AG04450 (cell line): ENCODE data around the gene MEIS3. TPM values are rescaled to one million over a fixed set of nuclear protein-coding genes. Genes with fewer than 3 reads are reported as not detected.

ENCODE experiments used
- CTCF ChIA-PET: fragments of 300-600, 350-600 bp; formaldehyde crosslinking; extraction: SDS; loops from one replicate; lab custom pipeline; 2022; ENCODE audit warnings: antibody characterized with exemption, inconsistent platforms; lab: Charles Lee
- POLR2A ChIA-PET: fragments of 350-600 bp; formaldehyde crosslinking; extraction: SDS; loops from one replicate; lab custom pipeline; 2021; ENCODE audit warnings: antibody characterized with exemption, inconsistent platforms; lab: Yijun Ruan, JAX
- DNase-seq: peaks from one replicate; pipeline ENCODE4 v3.0.0-alpha.2; 2011; ENCODE audit warnings: low read depth, low spot score
- H3K27ac ChIP-seq: one replicate; pipeline ENCODE4 v1.5.1; 2012; ENCODE audit warnings: low read depth, low read length, control low read depth
- H3K27me3 ChIP-seq: one replicate; pipeline ENCODE4 v1.6.0; 2012; ENCODE audit warnings: low read length; ENCODE audit not compliant: control insufficient read depth, insufficient read depth
- H3K4me3 ChIP-seq: 2 replicates; pipeline ENCODE4 v1.5.1; 2011; ENCODE audit warnings: mild to moderate bottlenecking, low read depth, low read length, control low read depth
- H3K9me3 ChIP-seq: 2 replicates; pipeline ENCODE4 v1.5.1; 2012; ENCODE audit warnings: low read length; ENCODE audit not compliant: control insufficient read depth, insufficient read depth
- polyA plus RNA-seq: library from polyadenylated mRNA; depleted of rRNA; stranded (reverse); fragments of >200 nt; gene quantifications from 2 replicates; pipeline ENCODE4 v1.2.3, GENCODE V29; 2011
- TF ChIP-seq, protein P1 (sequence below): IDR thresholded peaks from 2 replicates; pipeline ENCODE4 v1.5.1; 2011; ENCODE audit warnings: low read depth, low read length, control low read depth, inconsistent platforms

Gene MEIS3
- polyA plus RNA-seq, 1 experiment = 21.6 TPM

DNA sequence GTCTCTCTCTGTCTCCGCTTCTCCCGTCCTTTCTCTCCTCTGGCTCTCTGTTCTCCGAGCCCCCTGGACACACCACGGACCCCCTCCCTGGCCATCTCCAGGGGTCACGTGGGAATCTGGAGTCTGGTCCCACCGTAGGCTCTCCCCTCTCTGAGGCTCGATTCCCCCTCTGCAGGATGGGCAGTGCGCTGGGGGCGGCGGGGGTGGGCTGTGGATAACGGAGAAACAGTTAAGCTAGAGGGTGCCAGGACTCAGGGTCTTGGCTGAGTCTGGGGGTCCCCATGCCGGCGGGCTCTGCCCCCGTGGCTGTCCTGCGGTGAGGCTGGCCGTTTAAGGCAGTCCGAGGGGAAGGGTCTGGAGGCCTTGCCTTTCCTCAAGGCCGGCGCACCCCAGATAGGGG is 462 bp upstream of the MEIS3 start:
- Histone ChIP-seq H3K27me3 (peaks cover 47% of the 10 kb centered on the region), H3K4me3 (no peak overlapping the region), H3K27ac (no peak overlapping the region), H3K9me3 (no peaks in the 10 kb centered on the region)
- CTCF ChIA-PET = interaction anchor here (1.5 kb wide), 1 partner anchor 28 kb away, joined by 5 read pairs; no protein-coding TSS in a partner anchor
- TF ChIP-seq, protein P1, sequence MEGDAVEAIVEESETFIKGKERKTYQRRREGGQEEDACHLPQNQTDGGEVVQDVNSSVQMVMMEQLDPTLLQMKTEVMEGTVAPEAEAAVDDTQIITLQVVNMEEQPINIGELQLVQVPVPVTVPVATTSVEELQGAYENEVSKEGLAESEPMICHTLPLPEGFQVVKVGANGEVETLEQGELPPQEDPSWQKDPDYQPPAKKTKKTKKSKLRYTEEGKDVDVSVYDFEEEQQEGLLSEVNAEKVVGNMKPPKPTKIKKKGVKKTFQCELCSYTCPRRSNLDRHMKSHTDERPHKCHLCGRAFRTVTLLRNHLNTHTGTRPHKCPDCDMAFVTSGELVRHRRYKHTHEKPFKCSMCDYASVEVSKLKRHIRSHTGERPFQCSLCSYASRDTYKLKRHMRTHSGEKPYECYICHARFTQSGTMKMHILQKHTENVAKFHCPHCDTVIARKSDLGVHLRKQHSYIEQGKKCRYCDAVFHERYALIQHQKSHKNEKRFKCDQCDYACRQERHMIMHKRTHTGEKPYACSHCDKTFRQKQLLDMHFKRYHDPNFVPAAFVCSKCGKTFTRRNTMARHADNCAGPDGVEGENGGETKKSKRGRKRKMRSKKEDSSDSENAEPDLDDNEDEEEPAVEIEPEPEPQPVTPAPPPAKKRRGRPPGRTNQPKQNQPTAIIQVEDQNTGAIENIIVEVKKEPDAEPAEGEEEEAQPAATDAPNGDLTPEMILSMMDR = no peak
- DNase-seq = no peak
- POLR2A ChIA-PET = no interaction called here

DNA sequence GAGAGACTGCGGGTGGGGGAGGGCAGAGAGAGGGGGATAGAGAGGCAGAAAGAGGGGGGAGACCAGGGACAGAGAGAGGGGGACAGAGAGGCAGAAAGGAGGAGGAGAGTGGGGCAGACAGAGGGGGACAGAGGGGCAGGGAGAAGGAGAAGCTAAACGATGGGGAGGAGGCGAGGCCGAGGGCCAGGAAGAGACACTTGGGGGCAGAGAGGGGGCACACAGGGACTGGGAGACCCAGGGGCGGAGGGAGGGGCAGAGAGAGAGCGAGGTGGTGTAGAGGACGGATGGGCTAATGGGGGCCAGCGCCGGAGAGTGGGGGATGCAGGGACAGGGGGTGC is 666 bp downstream of the MEIS3 start:
- POLR2A ChIA-PET = interaction anchor here (0.5 kb wide), 1 partner anchor 204 kb away, joined by 4 read pairs; no protein-coding TSS in a partner anchor
- Histone ChIP-seq H3K27ac (no peak overlapping the region), H3K9me3 (no peaks in the 10 kb centered on the region), H3K27me3 (peaks cover 42% of the 10 kb centered on the region), H3K4me3 (peak overlapping the region; percentile 71)
- CTCF ChIA-PET = interaction anchor here (1.5 kb wide), 1 partner anchor 27 kb away, joined by 5 read pairs; no protein-coding TSS in a partner anchor
- no peak for DNase-seq
- TF ChIP-seq, protein P1 = no peak

DNA sequence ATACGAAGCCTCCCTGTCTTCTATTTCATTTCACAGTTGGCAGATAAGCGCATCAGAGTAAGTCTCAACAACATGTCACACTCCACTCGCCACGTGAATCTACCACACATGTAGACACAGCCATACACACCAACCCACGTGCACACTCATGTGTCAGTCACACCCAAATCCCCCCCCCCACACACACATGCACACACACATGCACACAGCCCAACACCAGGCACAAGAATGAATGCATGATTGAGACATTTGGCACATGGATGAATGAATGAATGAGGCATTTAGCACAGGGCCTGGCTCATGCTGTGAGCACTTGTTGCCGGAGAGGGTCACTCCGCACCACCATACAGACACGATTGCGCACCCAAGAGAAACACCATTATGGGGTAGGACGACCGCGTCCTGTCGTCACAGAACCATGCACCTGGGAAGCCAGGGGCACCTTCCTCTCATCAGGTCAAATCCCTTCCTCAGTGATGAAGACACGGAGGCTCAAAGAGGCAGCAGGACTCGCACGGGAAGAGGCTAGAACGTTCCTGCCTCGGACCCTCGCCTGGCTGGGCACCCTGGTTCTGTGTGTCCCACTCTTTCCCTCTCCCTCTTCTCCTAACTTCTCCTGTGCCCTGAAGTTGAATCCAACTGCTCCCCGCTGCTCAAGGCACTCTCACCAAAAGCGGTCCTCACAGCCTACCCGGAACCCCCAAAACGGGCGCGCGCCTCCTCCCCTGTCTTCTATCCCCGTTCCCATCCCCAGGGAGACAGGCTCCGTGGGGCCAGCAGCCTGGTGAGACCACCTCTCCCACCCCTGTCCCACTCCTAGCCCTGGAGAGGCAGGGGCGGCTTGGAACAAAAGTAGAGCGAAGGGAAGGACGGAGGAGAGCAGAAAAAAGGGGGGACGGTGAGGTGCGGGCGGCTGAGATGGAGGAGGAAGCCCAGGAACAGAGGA is 1.3 kb downstream of the MEIS3 start:
- DNase-seq = no peak
- ChIA-PET CTCF (no interaction called here), POLR2A (no interaction called here)
- Histone ChIP-seq H3K9me3 (no peaks in the 10 kb centered on the region), H3K27ac (peak overlapping the region; percentile 2), H3K4me3 (peak overlapping the region; percentile 71), H3K27me3 (peaks cover 35% of the 10 kb centered on the region)
- TF ChIP-seq, protein P1 = no peak

DNA sequence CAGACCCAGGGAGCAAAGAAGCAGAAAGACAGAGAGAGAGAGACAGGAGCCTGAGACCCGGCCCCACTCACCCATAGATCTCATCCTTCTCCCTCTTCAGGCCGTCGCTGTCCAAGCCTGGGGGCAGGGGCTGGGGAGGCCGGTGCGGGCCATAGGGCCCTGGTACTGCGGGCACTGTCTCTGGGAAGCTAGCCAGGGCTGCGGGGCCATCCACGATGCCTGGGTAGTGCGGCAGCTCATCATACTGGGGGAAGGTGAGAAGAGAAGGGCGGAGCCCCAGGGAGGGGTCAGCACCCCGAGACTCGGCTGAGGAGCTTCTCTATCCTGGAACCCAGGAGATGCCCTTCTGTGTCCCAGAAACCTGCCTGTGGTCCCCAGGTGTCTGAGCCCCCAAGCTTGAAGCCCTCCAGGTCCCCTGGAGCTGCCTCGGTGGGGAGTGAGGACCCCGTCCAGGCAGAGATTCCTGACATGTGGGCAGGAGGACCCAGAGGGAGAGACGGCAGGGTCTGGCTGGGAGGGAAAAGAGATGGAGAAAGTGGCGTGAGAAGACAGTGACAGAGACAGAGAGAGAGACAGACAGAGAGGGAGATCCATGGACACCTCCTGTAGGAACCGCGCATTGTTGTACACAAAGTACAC is 2.1 kb downstream of the MEIS3 start:
- POLR2A ChIA-PET = no interaction called here
- no peak for DNase-seq
- Histone ChIP-seq H3K9me3 (no peaks in the 10 kb centered on the region), H3K4me3 (peak overlapping the region; percentile 71), H3K27ac (no peak overlapping the region), H3K27me3 (peaks cover 28% of the 10 kb centered on the region)
- CTCF ChIA-PET = no interaction called here
- TF ChIP-seq, protein P1 = no peak

DNA sequence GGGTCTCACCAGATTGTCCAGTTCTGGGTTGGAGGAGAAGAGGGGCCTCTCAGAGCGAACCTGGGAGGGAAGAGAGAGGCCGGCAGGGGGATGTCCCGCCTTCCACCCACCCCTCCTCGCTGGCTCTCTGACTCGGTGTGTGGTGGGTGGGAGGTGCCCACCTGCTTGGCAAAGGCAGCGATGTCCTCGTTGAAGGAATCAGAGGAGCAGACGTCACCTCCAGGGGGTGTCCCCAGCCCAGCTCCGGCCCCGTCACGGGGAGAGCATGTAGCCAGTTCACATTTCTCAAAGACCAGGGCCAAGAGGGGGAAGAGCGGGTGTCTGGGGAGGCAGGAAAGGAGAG is 2.7 kb downstream of the MEIS3 start:
- Histone ChIP-seq H3K27me3 (peaks cover 22% of the 10 kb centered on the region), H3K4me3 (no peak overlapping the region), H3K27ac (no peak overlapping the region), H3K9me3 (no peaks in the 10 kb centered on the region)
- TF ChIP-seq, protein P1 = no peak
- DNase-seq = no peak
- CTCF ChIA-PET = interaction anchor here (1.1 kb wide), 1 partner anchor 25 kb away, joined by 7 read pairs; no protein-coding TSS in a partner anchor
- POLR2A ChIA-PET = no interaction called here
